NCI-H2107 treated with DMSO at 0.1 percent for 48 hours (cell line): ENCODE data around the gene INTS6.

Source experiments
- DNase-seq: peaks from one replicate; lab custom pipeline; 2025; ENCODE audit not compliant: unreplicated experiment; lab: John Stamatoyannopoulos, UW

The INTS6 gene, protein sequence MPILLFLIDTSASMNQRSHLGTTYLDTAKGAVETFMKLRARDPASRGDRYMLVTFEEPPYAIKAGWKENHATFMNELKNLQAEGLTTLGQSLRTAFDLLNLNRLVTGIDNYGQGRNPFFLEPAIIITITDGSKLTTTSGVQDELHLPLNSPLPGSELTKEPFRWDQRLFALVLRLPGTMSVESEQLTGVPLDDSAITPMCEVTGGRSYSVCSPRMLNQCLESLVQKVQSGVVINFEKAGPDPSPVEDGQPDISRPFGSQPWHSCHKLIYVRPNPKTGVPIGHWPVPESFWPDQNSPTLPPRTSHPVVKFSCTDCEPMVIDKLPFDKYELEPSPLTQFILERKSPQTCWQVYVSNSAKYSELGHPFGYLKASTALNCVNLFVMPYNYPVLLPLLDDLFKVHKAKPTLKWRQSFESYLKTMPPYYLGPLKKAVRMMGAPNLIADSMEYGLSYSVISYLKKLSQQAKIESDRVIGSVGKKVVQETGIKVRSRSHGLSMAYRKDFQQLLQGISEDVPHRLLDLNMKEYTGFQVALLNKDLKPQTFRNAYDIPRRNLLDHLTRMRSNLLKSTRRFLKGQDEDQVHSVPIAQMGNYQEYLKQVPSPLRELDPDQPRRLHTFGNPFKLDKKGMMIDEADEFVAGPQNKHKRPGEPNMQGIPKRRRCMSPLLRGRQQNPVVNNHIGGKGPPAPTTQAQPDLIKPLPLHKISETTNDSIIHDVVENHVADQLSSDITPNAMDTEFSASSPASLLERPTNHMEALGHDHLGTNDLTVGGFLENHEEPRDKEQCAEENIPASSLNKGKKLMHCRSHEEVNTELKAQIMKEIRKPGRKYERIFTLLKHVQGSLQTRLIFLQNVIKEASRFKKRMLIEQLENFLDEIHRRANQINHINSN

DNA sequence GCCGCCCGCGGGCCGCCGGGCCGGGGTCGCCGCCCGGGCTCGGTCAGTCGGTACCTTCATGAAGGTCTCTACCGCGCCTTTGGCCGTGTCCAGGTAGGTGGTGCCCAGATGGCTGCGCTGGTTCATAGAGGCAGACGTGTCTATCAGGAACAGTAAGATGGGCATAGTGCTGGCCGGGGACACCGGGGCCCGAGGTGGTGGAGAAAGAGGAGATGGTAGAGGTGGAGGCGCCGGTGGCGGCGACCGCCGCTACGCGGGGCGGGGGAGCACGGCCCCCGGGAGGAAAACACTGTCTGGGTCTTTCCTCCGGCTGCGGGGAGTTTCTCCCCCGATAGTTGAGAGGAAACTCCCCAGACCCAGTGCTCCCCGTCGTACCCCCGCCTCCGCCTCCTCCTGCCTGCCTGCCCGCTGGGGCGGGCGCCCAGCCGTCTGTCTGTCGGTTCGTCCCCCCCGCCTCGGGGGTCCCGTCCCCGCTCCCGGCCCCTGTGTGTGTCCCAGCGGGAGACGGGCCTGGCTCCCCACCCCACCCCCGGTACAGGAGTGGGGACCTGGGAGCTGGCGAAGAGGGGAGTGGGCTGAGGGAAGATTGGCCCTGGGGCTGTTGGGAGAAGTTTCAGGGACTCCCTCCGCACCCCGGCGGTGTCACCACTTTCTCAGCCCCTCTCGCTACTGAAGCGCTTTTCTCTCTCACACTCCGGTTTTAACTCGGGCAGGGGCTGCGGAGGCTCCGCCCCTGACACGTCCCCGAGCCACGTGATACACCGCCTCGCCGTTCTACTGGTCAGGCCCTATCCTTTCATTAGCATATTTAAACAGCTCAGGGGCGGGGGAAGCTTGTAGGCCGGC lies at the start of gene INTS6:
Gene INTS6 (minus strand): TSS at position 676 of the 846 bp plus-strand sequence. CDS start 511 bp downstream, at position 165.
- DNase-seq, result peak; percentile 98

DNA sequence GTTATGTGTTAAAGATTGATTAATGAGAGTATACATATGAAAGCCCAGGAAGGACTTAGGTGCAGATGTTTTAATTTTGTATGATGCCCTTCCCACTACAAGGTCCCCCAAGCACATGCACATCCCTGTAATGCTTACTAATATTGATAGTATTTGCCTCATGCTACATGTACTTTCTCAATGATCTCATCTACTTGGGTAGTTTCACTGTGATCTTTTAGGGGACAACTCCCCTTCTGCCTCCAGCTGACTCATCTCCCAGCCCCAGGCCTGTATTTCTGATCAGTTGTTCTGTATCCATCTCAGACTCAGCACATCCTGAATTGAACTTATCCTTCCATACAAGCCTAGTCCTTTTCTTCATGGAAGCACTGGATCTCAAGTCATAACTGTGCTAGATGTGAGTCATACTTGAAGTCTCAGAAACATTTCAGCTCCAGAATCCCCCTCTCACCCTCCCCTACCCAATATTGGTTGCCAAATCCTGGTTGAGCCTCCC lies 49.4 kb upstream of the INTS6 start:
- no peak for DNase-seq

DNA sequence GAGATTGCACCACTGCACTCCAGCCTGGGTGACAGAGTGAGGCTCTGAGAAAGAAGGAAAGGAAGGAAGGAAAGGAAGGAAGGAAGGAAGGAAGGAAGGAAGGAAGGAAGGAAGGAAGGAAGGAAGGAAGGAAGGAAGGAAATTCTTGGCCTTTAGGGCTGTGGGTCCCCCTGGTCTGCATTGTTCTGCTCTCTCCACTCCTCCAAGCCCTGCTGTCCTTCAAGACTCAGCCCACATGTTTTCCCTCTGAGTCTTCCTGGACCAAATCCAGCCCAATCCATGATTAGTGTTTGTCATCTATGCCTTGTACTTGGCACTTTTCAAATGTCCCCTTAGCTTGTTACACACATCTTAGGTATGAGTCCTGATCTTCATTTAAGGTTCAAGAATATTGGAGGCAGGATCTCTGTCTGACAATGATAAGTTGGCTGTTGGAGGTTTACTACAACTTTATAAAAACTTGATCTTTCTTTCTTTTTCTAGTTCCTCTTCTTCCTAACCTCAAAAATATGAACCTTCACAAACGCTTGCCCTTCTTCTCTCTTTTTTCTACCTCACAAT lies 48.8 kb upstream of the INTS6 start:
- DNase-seq, result no peak

DNA sequence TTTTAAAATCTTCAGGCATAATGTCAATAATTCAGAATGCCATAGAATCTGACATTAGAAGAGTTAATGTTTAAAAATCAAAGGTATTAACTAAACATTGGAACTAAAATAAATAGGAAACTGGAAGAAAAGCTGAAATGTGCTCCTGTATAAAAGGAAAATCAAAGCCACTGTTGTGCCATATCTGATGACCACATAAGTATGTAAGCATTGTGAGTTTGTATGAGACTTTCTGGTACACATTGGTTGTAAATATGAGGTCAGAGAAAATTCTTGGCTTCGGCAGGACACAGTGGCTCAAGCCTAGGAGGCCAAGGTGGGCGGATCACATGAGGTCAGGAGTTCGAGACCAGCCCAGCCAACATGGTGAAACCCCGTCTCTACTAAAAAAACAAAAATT lies 48.3 kb upstream of the INTS6 start:
- no peak for DNase-seq

DNA sequence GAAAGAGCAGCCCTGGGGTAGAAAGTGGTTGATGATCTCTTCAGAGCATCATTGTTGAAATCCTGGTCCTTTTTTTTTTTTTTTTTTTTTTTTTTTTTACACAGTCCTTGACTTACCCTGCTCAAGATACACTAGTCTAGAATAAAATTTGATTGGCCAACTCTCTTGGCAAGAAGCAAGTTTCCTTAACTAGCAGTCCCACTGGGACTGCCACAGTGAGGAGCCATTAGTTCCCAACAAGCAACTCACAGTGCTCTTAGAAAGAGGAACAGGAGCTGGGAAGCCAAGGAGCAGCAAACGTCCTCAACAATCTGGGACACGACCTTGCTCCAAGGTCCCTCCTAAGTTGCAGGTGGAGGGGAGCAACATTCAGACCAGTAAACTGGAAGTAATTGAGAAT lies 47.9 kb upstream of the INTS6 start:
- DNase-seq, result no peak

DNA sequence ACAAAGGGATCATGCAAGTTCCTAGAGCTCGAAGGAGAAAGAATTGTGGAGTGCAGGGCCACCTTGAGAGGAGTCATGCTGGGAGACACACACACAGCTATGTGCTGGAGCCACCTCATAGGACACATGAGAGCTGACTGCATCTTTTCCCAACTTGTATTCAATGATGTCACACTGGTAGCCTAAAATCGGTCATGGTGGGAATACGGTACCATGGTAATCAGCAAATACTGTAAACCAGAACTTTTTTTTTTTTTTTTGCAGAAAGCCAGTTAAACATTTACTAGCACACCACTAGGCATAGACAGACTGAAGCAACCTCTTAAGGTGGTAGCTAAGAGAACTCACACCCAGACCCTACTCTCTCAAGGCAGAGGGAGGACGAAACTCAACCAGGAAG lies 47.0 kb upstream of the INTS6 start:
- no peak for DNase-seq

DNA sequence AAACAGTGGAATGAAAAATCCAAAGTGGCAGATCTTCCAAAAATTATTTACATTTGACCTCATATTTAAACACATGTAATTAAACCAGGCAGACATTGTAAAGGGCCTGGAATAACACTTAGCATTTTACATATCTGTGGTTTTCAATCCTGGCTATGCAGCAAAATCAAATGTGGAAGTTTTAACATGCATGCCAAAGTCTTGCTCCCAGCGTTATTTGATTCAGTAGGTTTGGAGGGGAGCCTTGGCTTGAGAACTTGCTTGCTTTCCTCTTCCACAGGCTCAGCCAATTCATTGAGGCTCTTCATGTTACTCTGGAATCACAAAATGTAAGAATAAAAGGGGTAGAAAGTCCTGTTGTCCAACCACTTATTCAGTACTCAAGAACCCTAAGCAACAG lies 42.5 kb upstream of the INTS6 start:
- no peak for DNase-seq

DNA sequence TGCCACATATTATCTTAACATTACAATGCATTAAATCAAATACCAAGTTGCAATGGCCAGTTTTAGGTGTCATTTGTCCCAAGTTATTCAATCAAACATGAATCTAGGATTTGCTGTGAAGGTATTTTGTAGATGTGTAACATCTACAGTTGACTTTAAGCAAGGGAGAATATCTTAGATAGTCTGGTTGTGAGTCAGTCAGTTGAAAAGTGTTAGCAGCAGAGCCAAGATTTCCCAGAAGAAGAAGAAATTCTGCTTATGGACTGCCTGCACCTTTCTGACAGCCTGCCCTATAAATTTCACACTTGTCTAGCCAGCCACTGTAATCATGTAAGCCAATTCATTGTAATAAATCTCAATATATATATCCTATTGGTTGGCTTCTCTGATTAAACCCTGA lies 41.3 kb upstream of the INTS6 start:
- DNase-seq, result no peak

DNA sequence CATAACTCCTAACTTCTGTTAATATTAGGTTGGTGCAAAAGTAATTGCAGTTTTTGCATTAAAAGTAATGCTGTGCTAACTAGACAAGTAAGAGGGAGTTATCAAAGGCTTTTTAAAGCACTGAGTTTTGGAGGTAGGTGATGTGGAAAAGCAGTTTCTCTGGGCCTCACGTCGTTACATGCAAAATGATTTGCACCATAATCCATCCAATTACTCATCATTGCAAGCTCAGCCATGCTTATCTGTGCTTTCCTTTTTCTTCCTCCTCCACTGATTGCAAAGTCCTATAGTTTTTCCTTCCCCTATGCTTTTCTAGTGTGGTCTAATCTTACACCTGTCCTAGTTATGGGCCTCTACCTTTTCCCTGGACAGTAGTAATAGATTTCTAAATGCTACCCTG lies 35.4 kb upstream of the INTS6 start:
- DNase-seq, result no peak

DNA sequence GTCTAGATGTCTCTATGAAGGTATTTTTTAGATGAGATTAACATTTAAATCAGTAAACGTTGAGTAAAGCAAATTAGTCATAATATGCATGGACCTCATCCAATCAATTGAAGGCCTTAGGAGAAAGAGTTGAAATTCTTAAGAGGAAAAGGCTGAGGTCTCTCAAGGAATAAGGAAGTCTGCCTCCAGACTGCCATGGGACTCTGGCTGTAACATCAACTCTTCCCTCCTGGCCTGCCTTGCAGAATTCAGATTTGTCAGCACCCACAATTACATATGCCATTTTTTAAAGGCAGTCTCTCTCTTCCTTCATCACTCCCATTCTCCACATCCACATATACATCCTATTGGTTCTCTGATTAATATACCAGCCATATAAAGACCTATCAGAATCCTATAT lies 28.8 kb upstream of the INTS6 start:
- DNase-seq, result no peak

DNA sequence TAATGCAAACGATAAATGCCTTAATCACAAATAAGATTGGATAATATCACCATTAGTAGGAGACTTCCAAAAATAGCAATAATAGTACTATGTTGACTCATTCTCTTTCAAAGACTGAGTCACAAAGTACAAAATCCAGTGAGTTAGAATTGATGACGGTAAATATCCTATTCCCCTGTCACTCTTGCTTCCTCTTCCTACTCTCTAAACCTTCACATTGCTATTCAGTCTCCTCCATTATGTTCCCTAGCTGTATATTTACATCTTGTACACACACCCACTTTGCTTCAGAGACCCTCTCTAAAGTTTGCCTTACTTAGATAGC lies 26.3 kb upstream of the INTS6 start:
- no peak for DNase-seq

DNA sequence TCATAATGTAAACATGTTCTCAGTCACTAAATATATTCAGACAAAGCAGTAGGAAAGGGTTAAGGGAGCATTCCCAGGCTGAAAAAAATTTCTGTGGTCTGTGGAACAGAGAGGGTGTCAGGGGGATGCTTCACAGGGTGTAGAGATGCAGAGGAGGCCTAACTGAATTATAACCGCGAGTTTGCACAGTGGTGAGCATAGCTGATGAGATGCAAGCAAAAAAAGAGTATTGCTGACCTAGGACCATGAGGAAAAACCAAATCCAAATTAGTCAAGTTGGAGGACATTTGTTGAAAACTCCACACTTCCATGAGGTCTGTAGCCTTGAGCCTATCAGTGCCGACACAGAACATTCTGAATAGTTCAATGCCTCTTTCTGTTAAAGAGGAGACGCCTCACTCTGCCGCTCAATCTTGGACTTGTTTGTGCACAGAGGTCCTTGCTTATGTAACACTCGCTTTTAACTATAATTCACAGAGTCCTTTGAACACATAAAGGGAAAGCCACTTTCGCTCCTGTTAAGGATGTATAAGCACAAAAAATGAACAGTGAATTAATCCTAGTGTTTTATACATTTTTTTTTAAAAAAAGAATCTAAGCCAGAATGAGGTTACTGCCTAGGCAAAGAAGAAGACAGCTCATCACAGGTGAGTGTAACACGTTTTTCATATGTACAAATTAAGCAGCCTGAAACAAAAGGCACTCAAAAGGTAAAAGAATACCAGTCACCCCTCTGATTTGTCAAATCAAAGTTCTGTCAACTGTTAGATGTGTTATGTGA lies 25.8 kb upstream of the INTS6 start:
- no peak for DNase-seq

DNA sequence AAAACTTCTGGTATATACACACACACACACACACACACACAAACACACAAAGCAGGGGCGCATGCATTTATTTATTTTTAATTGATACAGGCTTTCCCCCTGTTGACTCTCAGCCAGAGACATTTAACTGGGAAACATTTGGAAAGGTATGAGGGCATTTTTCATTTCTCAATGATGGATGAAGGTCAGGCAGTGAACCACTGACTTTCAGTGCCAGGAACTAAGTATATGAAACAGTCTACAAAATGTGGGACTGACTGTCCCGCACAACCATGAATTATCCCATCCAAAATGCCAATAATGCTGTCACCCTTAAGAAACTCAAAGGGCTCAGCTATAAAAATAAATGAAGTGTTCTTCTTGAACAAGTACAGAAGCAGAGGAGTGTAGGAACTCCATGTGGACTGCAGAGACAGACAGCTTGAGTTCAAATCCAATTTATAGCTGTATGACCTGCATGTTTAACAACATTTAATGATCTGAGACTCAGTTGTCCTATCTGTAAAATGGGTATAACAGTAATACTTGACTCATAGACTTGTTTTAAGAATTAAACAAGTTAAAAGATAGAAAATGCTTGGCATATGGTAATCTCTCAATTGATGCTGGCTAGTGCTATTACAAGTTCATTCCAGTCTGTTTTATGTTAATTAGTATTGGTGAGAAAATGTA lies 25.0 kb upstream of the INTS6 start:
- DNase-seq, result no peak

DNA sequence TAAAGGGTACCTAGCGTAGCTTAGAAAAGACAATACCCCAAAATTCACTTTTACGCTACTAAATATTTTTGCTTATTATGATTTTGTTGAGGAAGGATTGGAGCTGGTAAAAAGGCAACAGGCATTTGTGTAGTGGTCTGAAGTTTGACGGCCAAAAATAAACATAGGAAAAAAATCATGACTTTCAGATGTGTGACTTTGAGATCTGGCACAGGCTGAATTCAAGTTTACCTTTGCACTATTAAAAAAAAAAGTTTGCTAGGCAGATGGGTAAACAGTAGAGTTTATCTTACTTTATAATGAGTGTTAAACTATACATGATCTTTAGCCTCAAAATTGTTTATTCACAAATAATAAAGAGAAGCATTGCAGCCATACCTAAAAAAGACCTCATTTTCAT lies 24.3 kb upstream of the INTS6 start:
- no peak for DNase-seq

DNA sequence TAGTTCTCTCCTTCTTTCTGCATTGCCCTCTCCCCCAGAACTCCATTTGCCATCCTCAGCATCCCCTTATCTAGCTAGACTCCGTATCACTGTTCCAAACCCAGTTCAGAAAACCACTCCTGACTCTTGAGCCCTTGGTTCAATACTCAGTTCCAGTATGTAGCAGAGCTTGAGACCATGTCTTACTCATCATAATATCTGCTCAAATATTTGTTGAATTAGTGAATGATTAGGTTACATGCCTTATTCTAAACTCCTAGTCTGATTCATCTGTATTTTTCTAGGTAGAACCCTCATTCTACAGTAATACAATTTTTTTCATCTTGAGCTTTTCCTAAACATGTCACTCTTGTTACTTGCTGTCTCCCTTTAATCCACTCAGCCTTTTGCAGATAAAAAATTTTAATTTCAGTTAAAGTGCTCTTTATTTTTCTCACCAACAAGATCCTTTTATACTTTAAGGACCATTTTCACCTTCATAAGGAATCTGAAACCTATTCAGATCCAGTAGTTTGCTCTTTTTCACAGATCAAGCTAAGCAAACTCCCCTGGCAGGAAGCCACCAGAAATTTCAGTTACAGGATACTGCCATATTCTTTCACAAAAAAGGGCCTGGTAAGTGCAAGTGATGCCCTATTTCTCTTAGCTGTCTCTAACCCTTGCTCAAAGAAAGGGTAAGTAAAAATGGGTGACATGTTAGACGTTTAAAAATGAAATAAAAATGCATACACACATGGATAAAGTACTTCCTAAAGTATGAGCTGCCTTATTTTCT lies 23.1 kb upstream of the INTS6 start:
- no peak for DNase-seq

DNA sequence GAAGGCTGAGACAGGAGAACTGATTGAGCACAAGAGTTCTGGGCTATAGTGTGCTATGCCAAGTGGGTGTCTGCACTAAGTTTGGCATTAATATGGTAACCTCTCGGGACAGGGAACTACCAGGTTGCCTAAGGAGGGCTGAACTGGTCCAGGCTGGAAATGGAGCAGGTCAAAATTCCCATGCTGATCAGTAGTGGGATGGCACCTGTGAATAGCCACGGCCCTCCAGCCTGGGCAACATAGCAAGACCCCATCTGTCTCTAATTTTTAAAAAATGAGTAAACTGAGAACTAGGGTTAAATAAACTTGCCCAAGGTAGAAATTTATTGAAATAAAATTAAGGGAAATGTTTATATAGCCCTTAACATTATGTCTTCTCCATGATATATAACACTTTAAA lies 17.0 kb upstream of the INTS6 start:
- DNase-seq, result no peak

DNA sequence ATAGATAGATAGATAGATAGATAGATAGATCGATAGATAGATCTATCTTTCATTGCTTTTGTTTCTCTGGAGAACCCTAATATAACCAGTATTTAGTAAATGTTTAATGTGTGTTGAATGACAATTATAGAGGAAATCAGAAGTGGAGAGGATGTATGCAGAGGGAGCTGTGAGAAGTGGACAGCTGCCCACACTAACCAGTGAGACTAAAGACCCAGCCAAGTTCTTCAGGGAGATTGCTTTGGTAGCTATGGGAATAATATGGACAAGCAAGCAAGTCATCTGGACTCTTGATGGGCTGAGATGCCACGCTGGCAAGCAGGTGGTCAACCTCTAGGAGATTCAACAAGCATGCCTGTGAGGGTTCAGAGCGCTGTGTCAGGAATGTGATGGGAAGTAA lies 14.9 kb upstream of the INTS6 start:
- no peak for DNase-seq

DNA sequence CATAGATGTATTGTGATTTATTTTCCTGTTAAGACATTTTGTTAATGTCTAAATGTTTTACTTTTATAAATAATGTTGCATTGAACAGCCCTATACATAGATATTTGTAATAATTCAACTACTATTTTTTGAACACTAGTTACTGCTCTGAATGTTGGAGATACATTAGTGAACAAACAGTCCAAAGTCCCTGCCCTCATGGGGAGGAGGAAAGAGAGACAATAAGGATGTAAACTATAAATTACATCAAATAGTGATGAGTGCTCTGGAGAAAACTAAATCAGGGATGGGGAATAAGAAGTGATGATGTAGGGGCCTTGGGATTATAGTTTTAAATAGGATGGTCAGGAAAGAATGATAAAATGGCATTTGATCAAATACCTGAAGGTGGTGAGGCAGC lies 12.3 kb upstream of the INTS6 start:
- DNase-seq, result no peak
